H1 (cell line): ENCODE measurements around the gene MINPP1. TPM values are rescaled to one million over a fixed set of nuclear protein-coding genes. Genes with fewer than 3 reads are reported as not detected.
A peak's percentile ranks its signal among the peaks of the same experiment; 100 is the strongest.

Source experiments
- CTCF ChIA-PET: fragments of 300-600 bp; sonication (Branson Sonifier 250); formaldehyde crosslinking; loops from one replicate; lab custom pipeline; 2021; ENCODE audit not compliant: partially characterized antibody; lab: Charles Lee
- POLR2A ChIA-PET: fragments of 300-600 bp; sonication (Branson Sonifier 250); formaldehyde crosslinking; loops from one replicate; lab custom pipeline; 2021; ENCODE audit warnings: inconsistent platforms; ENCODE audit not compliant: partially characterized antibody; lab: Charles Lee
- DNase-seq, 2 experiments: peaks; one replicate each; pipeline versions ENCODE4 v3.0.0 to v3.0.0-alpha.2; 2010 to 2022; ENCODE audit warnings: low spot score in 2 of 2, low read depth in 1 of 2, mixed read lengths in 1 of 2
- FAIRE-seq: peaks from 2 replicates; lab custom pipeline; 2011; peaks lifted over from hg19 to GRCh38; lab: Jason Lieb, UNC
- H2AFZ ChIP-seq: 2 replicates; pipeline ENCODE4 v1.8.1; 2012; ENCODE audit warnings: low read length, inconsistent platforms
- H2AK5ac ChIP-seq: 2 replicates; pipeline ENCODE4 v1.6.1; 2013; ENCODE audit warnings: low read depth, low read length
- H2BK120ac ChIP-seq: replicated peaks from 2 replicates; pipeline ENCODE3; 2013; ENCODE audit warnings: low read depth, low read length, inconsistent platforms
- H2BK12ac ChIP-seq: 2 replicates; pipeline ENCODE4 v1.6.1; 2013; ENCODE audit warnings: low read depth, low read length
- H2BK15ac ChIP-seq: 2 replicates; pipeline ENCODE4 v1.6.1; 2013; ENCODE audit warnings: low read length
- H2BK20ac ChIP-seq: 2 replicates; pipeline ENCODE4 v1.6.1; 2013; ENCODE audit warnings: low read length
- H2BK5ac ChIP-seq: 2 replicates; pipeline ENCODE4 v1.6.1; 2013; ENCODE audit warnings: low read depth, low read length
- H3K14ac ChIP-seq: 2 replicates; pipeline ENCODE4 v1.6.1; 2013; ENCODE audit warnings: inconsistent platforms; ENCODE audit not compliant: insufficient read length
- H3K18ac ChIP-seq: 2 replicates; pipeline ENCODE4 v1.6.1; 2013; ENCODE audit warnings: low read length; ENCODE audit errors: extremely low read depth
- H3K23ac ChIP-seq: 2 replicates; pipeline ENCODE4 v1.6.1; 2013; ENCODE audit warnings: inconsistent platforms; ENCODE audit not compliant: insufficient read length
- H3K23me2 ChIP-seq: 2 replicates; pipeline ENCODE4 v1.6.1; 2013; ENCODE audit warnings: low read depth, low read length
- H3K27ac ChIP-seq: 2 replicates; pipeline ENCODE4 v1.6.1; 2011; ENCODE audit warnings: low read depth, low read length, inconsistent platforms
- H3K27me3 ChIP-seq, 4 experiments: replicated peaks in 1 of 4; 1 replicate in 1 of 4; 2 replicates in 3 of 4; pipeline versions ENCODE4 v1.6.1 to v1.8.1; 2011 to 2013; ENCODE audit warnings: low read length in 3 of 4, mild to moderate bottlenecking in 3 of 4, inconsistent platforms in 2 of 4, mixed read lengths in 2 of 4, moderate library complexity in 1 of 4; ENCODE audit not compliant: control insufficient read depth in 3 of 4, insufficient read depth in 3 of 4; ENCODE audit errors: extremely low read depth in 1 of 4
- H3K36me3 ChIP-seq, 4 experiments: 2 replicates each; pipeline versions ENCODE4 v1.6.1 to v1.8.1; 2011 to 2013; ENCODE audit warnings: mild to moderate bottlenecking in 4 of 4, low read length in 3 of 4, moderate library complexity in 2 of 4, control low read depth in 1 of 4, inconsistent platforms in 1 of 4; ENCODE audit not compliant: insufficient read depth in 4 of 4, control insufficient read depth in 2 of 4
- H3K4ac ChIP-seq: replicated peaks from 2 replicates; pipeline ENCODE3; 2013; ENCODE audit warnings: low read length, low read depth, mixed read lengths, inconsistent platforms; ENCODE audit not compliant: insufficient read length
- H3K4me1 ChIP-seq, 4 experiments: replicated peaks in 1 of 4; 1 replicate in 1 of 4; 2 replicates in 3 of 4; pipeline versions ENCODE4 v1.6.1 to v1.8.1; 2011 to 2013; ENCODE audit warnings: low read length in 3 of 4, inconsistent platforms in 2 of 4, mixed read lengths in 1 of 4; ENCODE audit not compliant: insufficient read depth in 4 of 4, control insufficient read depth in 3 of 4
- H3K4me2 ChIP-seq, 2 experiments: 2 replicates each; pipeline versions ENCODE4 v1.6.1 to v1.8.1; 2011 to 2013; ENCODE audit warnings: low read depth in 2 of 2, low read length in 2 of 2, control low read depth in 1 of 2, inconsistent platforms in 1 of 2, mild to moderate bottlenecking in 1 of 2; ENCODE audit not compliant: insufficient read depth in 1 of 2
- H3K4me3 ChIP-seq, 4 experiments: fragments of 200-600, 300-600 bp in 1 of 4; sonication (generic), shearing (Covaris generic), sonication (Bioruptor Twin) in 1 of 4; 2 replicates each; pipeline versions ENCODE4 v1.5.1 to v1.8.1; 2011 to 2016; ENCODE audit warnings: low read length in 4 of 4, low read depth in 3 of 4, control low read depth in 2 of 4, inconsistent platforms in 2 of 4, mild to moderate bottlenecking in 2 of 4, mixed read lengths in 1 of 4, moderate library complexity in 1 of 4; ENCODE audit not compliant: insufficient read depth in 2 of 4; ENCODE audit errors: extremely low read depth in 1 of 4
- H3K56ac ChIP-seq: replicated peaks from 2 replicates; pipeline ENCODE3; 2013; ENCODE audit warnings: low read depth, mild to moderate bottlenecking, mixed read lengths, low read length, inconsistent platforms; ENCODE audit not compliant: insufficient read length
- H3K79me1 ChIP-seq: 2 replicates; pipeline ENCODE4 v1.6.1; 2013; ENCODE audit warnings: low read depth, low read length, control low read depth
- H3K79me2 ChIP-seq, 2 experiments: 2 replicates each; pipeline versions ENCODE4 v1.6.1 to v1.8.1; 2012 to 2013; ENCODE audit warnings: low read length in 2 of 2, mild to moderate bottlenecking in 2 of 2, inconsistent platforms in 1 of 2; ENCODE audit not compliant: insufficient read depth in 2 of 2, control insufficient read depth in 1 of 2
- H3K9ac ChIP-seq, 4 experiments: replicated peaks in 1 of 4; 1 replicate in 1 of 4; 2 replicates in 3 of 4; pipeline versions ENCODE4 v1.6.1 to v1.8.1; 2011 to 2013; ENCODE audit warnings: low read depth in 3 of 4, low read length in 3 of 4, control low read depth in 2 of 4, mild to moderate bottlenecking in 2 of 4, moderate library complexity in 2 of 4, inconsistent platforms in 1 of 4; ENCODE audit errors: extremely low read depth in 1 of 4
- H3K9me3 ChIP-seq, 2 experiments: 2 replicates each; pipeline versions ENCODE4 v1.6.1 to v1.8.1; 2012 to 2013; ENCODE audit warnings: mild to moderate bottlenecking in 2 of 2, moderate library complexity in 2 of 2, control low read depth in 1 of 2, inconsistent platforms in 1 of 2, low read depth in 1 of 2, low read length in 1 of 2, mixed read lengths in 1 of 2; ENCODE audit not compliant: insufficient read depth in 2 of 2
- H4K20me1 ChIP-seq, 2 experiments: replicated peaks in 1 of 2; 2 replicates each; pipeline versions ENCODE3 to v1.8.1; 2011 to 2013; ENCODE audit warnings: inconsistent platforms in 2 of 2, low read length in 2 of 2, mild to moderate bottlenecking in 1 of 2; ENCODE audit not compliant: insufficient read depth in 2 of 2, control insufficient read depth in 1 of 2
- H4K5ac ChIP-seq: 2 replicates; pipeline ENCODE4 v1.6.1; 2013; ENCODE audit warnings: low read length, low read depth, mixed read lengths, inconsistent platforms; ENCODE audit not compliant: insufficient read length
- H4K8ac ChIP-seq: 2 replicates; pipeline ENCODE4 v1.8.0; 2013; ENCODE audit warnings: mild to moderate bottlenecking, moderate library complexity, low read length, inconsistent platforms; ENCODE audit not compliant: insufficient read depth; ENCODE audit errors: extremely low read depth
- H4K91ac ChIP-seq: replicated peaks from 2 replicates; pipeline ENCODE3; 2013; ENCODE audit warnings: low read length, mixed read lengths, inconsistent platforms; ENCODE audit not compliant: insufficient read length
- MAFK ChIP-seq: IDR thresholded peaks from 2 replicates; pipeline ENCODE4 v1.6.1; 2012; ENCODE audit warnings: low read depth, mild to moderate bottlenecking, improper control_type of control experiment, low read length
- POLR2AphosphoS5 ChIP-seq: IDR thresholded peaks from 2 replicates; pipeline ENCODE4 v1.6.1; 2011; ENCODE audit warnings: low read depth, low read length
- RAD21 ChIP-seq, 2 experiments: IDR thresholded peaks in 1 of 2; conservative IDR thresholded peaks in 1 of 2; 2 replicates each; pipeline ENCODE4 v1.6.1; 2011; ENCODE audit warnings: low read depth in 2 of 2, low read length in 2 of 2, improper control_type of control experiment in 1 of 2, inconsistent platforms in 1 of 2, mild to moderate bottlenecking in 1 of 2, moderate library complexity in 1 of 2
- SAP30 ChIP-seq: fragments of 300-600 bp; sonication (generic); IDR thresholded peaks from 2 replicates; pipeline ENCODE4 v1.7.1; 2012; ENCODE audit warnings: low read length, moderate library complexity, mild to moderate bottlenecking, inconsistent platforms; ENCODE audit not compliant: insufficient read depth, insufficient replicate concordance
- TEAD4 ChIP-seq: IDR thresholded peaks from 2 replicates; pipeline ENCODE4 v1.6.1; 2012; ENCODE audit warnings: low read depth, low read length, inconsistent platforms, mixed read lengths
- WGBS, 2 experiments: shearing (Covaris generic) in 1 of 2; methylation state at CpG; one replicate each; pipeline versions ENCODE4 v1.1.6 to v1.1.7; 2013 to 2015; ENCODE audit warnings: low lambda C conversion rate in 2 of 2, mixed read lengths in 2 of 2, inconsistent platforms in 1 of 2, low coverage in 1 of 2, missing lambda C conversion rate in 1 of 2; ENCODE audit not compliant: insufficient replicate concordance in 2 of 2, insufficient coverage in 1 of 2, insufficient read length in 1 of 2; ENCODE audit errors: extremely low coverage in 1 of 2, missing lambda C conversion rate in 1 of 2; 5-methylcytosine and 5-hydroxymethylcytosine counted together
- polyA plus RNA-seq, 7 experiments: library from polyadenylated mRNA; depleted of rRNA in 3 of 7; stranded (reverse) in 5 of 7; unstranded in 2 of 7; fragments of >200 nt in 5 of 7; fragments of 200-250 nt in 2 of 7; gene quantifications; 1 replicate in 5 of 7; 2 replicates in 1 of 7; 4 replicates in 1 of 7; pipeline versions ENCODE4 v1.2.1 to v1.2.3, GENCODE V29; 2011 to 2013; ENCODE audit warnings: missing spikeins in 2 of 7, mixed read lengths in 2 of 7
- total RNA-seq: library from RNA; stranded (reverse); fragmentation: NEBNext Ultra II Directional; extraction: Animal tissue kit (Norgen Biotek cat#: 25700); gene quantifications from 2 replicates; pipeline ENCODE4 v1.2.1, GENCODE V29; 2021

MINPP1 gene
- total and polyA plus RNA-seq, 2 of the 8 experiments (the other 6 are each of a cell fraction or from before 2014, with no cell fraction given): 13.6 to 27.2 TPM

DNA sequence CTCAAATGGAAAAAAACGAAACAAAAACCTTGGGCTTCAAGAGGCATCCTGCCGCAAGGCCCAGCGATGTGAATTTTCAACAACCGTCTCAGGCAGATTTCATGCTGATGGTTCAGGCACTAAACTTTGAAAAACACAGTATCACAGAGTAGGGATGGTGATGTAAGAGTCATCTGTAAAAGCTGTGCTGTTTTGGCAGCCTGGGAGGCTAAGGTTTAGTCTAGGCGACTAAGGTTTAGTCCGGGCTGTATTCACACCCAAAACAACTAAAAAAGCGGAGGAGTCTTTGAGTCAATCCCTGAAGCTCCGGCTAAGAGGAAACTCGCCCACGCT lies 420 bp upstream of the MINPP1 start:
- H4K91ac ChIP-seq: no peak overlapping the region
- CTCF ChIA-PET: interaction anchor here (0.8 to 1.1 kb wide), 3 partner anchors 13 to 215 kb away, joined by 3 to 4 read pairs (median 3); no protein-coding TSS in a partner anchor
- no peaks in the 10 kb centered on the region; a peak in 1 of 7 replicates for H3K4me1 ChIP-seq
- H3K4ac ChIP-seq: no peak overlapping the region
- H2AFZ ChIP-seq: peak overlapping the region; percentile 60
- H3K4me2 ChIP-seq: peak overlapping the region; percentile 92 to 95
- H4K20me1 ChIP-seq: peaks cover 0 to 2% of the 10 kb centered on the region in 2 experiments
- peak overlapping the region; percentile 28; the same call in 1 of the 2 replicates for H3K18ac ChIP-seq
- DNase-seq (no peak), FAIRE-seq (no peak)
- H3K23ac ChIP-seq: no peak overlapping the region
- H2BK12ac ChIP-seq: 0 out of 2 replicates have a peak overlapping the region, but pooled peaks have one; percentile 5
- H3K27ac ChIP-seq: no peak overlapping the region
- no peaks in the 10 kb centered on the region for H3K79me1 ChIP-seq
- no peak overlapping the region for H2BK20ac ChIP-seq
- peaks cover 0 to 30% of the 10 kb centered on the region in 2 experiments; a peak in 2 of 4 replicates for H3K79me2 ChIP-seq
- 0 out of 2 replicates have a peak overlapping the region, but pooled peaks have one; percentile 21 for H2BK5ac ChIP-seq
- H4K8ac ChIP-seq: peak overlapping the region; percentile 96
- no peak for TF ChIP-seq RAD21 (IDR thresholded peaks at IDR 0.05 in 1 of 2, conservative IDR thresholded peaks at IDR 0.05 in 1 of 2; ENCODE audit: low read depth in 2 of 2, low read length in 2 of 2)
- TF ChIP-seq SAP30: no peak
- no peak for TF ChIP-seq TEAD4
- no peak for TF ChIP-seq POLR2AphosphoS5
- TF ChIP-seq MAFK: no peak
- no peak overlapping the region for H2BK120ac ChIP-seq
- peak overlapping the region; percentile 0 for H3K56ac ChIP-seq
- H3K9ac ChIP-seq: peak overlapping the region; percentile 38 to 94 (median 55)
- POLR2A ChIA-PET: no interaction called here
- H2BK15ac ChIP-seq: no peak overlapping the region
- H4K5ac ChIP-seq: peak overlapping the region; percentile 94
- H3K27me3 ChIP-seq: no peaks in the 10 kb centered on the region
- peaks cover 11% of the 10 kb centered on the region for H3K23me2 ChIP-seq
- 27% methylated on average over 10 of the region's 10 CpGs; no CpG with 5 or more reads in 1 of the 2 experiments for WGBS, 2 experiments
- peak overlapping the region; percentile 78 to 92 (median 92) for H3K4me3 ChIP-seq
- H3K14ac ChIP-seq: no peak overlapping the region
- no peak overlapping the region for H2AK5ac ChIP-seq
- H3K9me3 ChIP-seq: no peaks in the 10 kb centered on the region
- peaks cover 0 to 11% (median 3%) of the 10 kb centered on the region in 4 experiments; a peak in 3 of 8 replicates for H3K36me3 ChIP-seq
